ENCODE data around the gene PHAF1. TPM values are rescaled to one million over a fixed set of nuclear protein-coding genes. Genes with fewer than 3 reads are reported as not detected.

The PHAF1 gene
- total and polyA plus RNA-seq, 2 of the 13 experiments (the other 11 are each of a cell fraction or from before 2014, with no cell fraction given), result 48.3 to 174 TPM

- no peak for TF ChIP-seq CREBL2 (CRISPR knock-in tag; IDR thresholded peaks at IDR 0.05; ENCODE audit: borderline replicate concordance)
- peak; percentile 51; the same call in 1 of the 2 replicates for TF ChIP-seq HDAC2 (CRISPR knock-in tag; IDR thresholded peaks at IDR 0.05)
- TF ChIP-seq ZNF775 (CRISPR knock-in tag; IDR thresholded peaks at IDR 0.05; ENCODE audit: borderline replicate concordance), result peak; percentile 78; the same call in 1 of the 2 replicates
- no peak for TF ChIP-seq NR2F6 (IDR thresholded peaks at IDR 0.05)
- TF ChIP-seq NR2F6 (CRISPR knock-in tag; IDR thresholded peaks at IDR 0.05), result peak; percentile 26; the same call in 1 of the 2 replicates
- TF ChIP-seq NR2F2 (IDR thresholded peaks at IDR 0.05; ENCODE audit: borderline replicate concordance, low read depth), result no peak
- TF ChIP-seq ATF7 (IDR thresholded peaks at IDR 0.05), result no peak
- peak; percentile 51; the same call in 1 of the 2 replicates for TF ChIP-seq ATF7 (CRISPR knock-in tag; IDR thresholded peaks at IDR 0.05)
- TF ChIP-seq CBFB (CRISPR knock-in tag; IDR thresholded peaks at IDR 0.05), result no peak
- no peak for TF ChIP-seq PRMT3 (CRISPR knock-in tag; IDR thresholded peaks at IDR 0.05; ENCODE audit: borderline replicate concordance, low read depth)
- TF ChIP-seq KDM4B (CRISPR knock-in tag; IDR thresholded peaks at IDR 0.05), result peak; percentile 22; the same call in 1 of the 2 replicates
- no peak for TF ChIP-seq SMC3 (IDR thresholded peaks at IDR 0.05; ENCODE audit: low read length)
- TF ChIP-seq TSC22D2 (CRISPR knock-in tag; IDR thresholded peaks at IDR 0.05; ENCODE audit: borderline replicate concordance), result no peak; the same call in 1 of the 2 replicates
- no peak for TF ChIP-seq ZNF546 (CRISPR knock-in tag; conservative IDR thresholded peaks at IDR 0.05)
- TF ChIP-seq HNF1B (CRISPR knock-in tag; IDR thresholded peaks at IDR 0.05), result peak; percentile 78; the same call in 1 of the 2 replicates
- TF ChIP-seq SMYD3 (CRISPR knock-in tag; IDR thresholded peaks at IDR 0.05), result 0 out of 2 replicates have a peak, but pooled peaks have one; percentile 23
- no peak for TF ChIP-seq MYPOP (CRISPR knock-in tag; IDR thresholded peaks at IDR 0.05)
- TF ChIP-seq ZNF263 (CRISPR knock-in tag; IDR thresholded peaks at IDR 0.05), result peak; percentile 55; the same call in 1 of the 2 replicates
- no peak for TF ChIP-seq HBP1 (CRISPR knock-in tag; IDR thresholded peaks at IDR 0.05; ENCODE audit: low read depth)
- TF ChIP-seq WIZ (CRISPR knock-in tag; IDR thresholded peaks at IDR 0.05), result no peak; the same call in 1 of the 2 replicates
- TF ChIP-seq KAT8 (CRISPR knock-in tag; IDR thresholded peaks at IDR 0.05), result no peak
- no peak for TF ChIP-seq NFKBIZ (CRISPR knock-in tag; IDR thresholded peaks at IDR 0.05)
- no peak for TF ChIP-seq MXD4 (CRISPR knock-in tag; IDR thresholded peaks at IDR 0.05)
- no peak for TF ChIP-seq ZSCAN20 (CRISPR knock-in tag; IDR thresholded peaks at IDR 0.05; ENCODE audit: borderline replicate concordance)
- TF ChIP-seq ZBTB25 (CRISPR knock-in tag; IDR thresholded peaks at IDR 0.05), result no peak
- TF ChIP-seq ZEB1 (IDR thresholded peaks at IDR 0.05; ENCODE audit: insufficient replicate concordance, low read depth), result no peak
Observed at GRCh38 chr16:67170949-67171649, 61.4 kb downstream of the PHAF1 start (continued).

Measured in HepG2 (cell line).